ENCODE data around the gene EPM2AIP1.
A peak's percentile ranks its signal among the peaks of the same experiment; 100 is the strongest.

The EPM2AIP1 gene

GRCh38 chr3:37031096-37031682, 38.3 kb upstream of the EPM2AIP1 start:
- DNase-seq (ENCODE audit: low read depth) = peak; percentile 55
- TF ChIP-seq, protein P1, sequence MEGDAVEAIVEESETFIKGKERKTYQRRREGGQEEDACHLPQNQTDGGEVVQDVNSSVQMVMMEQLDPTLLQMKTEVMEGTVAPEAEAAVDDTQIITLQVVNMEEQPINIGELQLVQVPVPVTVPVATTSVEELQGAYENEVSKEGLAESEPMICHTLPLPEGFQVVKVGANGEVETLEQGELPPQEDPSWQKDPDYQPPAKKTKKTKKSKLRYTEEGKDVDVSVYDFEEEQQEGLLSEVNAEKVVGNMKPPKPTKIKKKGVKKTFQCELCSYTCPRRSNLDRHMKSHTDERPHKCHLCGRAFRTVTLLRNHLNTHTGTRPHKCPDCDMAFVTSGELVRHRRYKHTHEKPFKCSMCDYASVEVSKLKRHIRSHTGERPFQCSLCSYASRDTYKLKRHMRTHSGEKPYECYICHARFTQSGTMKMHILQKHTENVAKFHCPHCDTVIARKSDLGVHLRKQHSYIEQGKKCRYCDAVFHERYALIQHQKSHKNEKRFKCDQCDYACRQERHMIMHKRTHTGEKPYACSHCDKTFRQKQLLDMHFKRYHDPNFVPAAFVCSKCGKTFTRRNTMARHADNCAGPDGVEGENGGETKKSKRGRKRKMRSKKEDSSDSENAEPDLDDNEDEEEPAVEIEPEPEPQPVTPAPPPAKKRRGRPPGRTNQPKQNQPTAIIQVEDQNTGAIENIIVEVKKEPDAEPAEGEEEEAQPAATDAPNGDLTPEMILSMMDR (conservative IDR thresholded peaks at IDR 0.05; ENCODE audit: low read depth, low read length) = no peak
- H3K4me3 ChIP-seq (ENCODE audit: low read depth, low read length) = no peak overlapping the region

GRCh38 chr3:37030588-37030987, 37.7 kb upstream of the EPM2AIP1 start:
- no peak for DNase-seq (ENCODE audit: low read depth)
- TF ChIP-seq, protein P1 (conservative IDR thresholded peaks at IDR 0.05; ENCODE audit: low read depth, low read length) = no peak

GRCh38 chr3:37029516-37030163, 36.7 kb upstream of the EPM2AIP1 start:
- TF ChIP-seq, protein P1 (conservative IDR thresholded peaks at IDR 0.05; ENCODE audit: low read depth, low read length) = no peak
- DNase-seq (ENCODE audit: low read depth) = no peak
- H3K4me3 ChIP-seq (ENCODE audit: low read depth, low read length) = no peak overlapping the region

More at GRCh38 chr3:37030588-37030987, 37.7 kb upstream of the EPM2AIP1 start:
- H3K4me3 ChIP-seq (ENCODE audit: low read depth, low read length) = no peak overlapping the region

GRCh38 chr3:37029111-37029510, 36.2 kb upstream of the EPM2AIP1 start:
- no peak overlapping the region for H3K4me3 ChIP-seq (ENCODE audit: low read depth, low read length)
- TF ChIP-seq, protein P1 (conservative IDR thresholded peaks at IDR 0.05; ENCODE audit: low read depth, low read length) = no peak
- DNase-seq (ENCODE audit: low read depth) = peak; percentile 22

- no peak overlapping the region for H3K4me3 ChIP-seq (ENCODE audit: low read depth, low read length)
- DNase-seq (ENCODE audit: low read depth) = peak; percentile 58
- TF ChIP-seq, protein P1 (conservative IDR thresholded peaks at IDR 0.05; ENCODE audit: low read depth, low read length) = no peak
Observed at GRCh38 chr3:37028329-37028728, 35.4 kb upstream of the EPM2AIP1 start.

DNA sequence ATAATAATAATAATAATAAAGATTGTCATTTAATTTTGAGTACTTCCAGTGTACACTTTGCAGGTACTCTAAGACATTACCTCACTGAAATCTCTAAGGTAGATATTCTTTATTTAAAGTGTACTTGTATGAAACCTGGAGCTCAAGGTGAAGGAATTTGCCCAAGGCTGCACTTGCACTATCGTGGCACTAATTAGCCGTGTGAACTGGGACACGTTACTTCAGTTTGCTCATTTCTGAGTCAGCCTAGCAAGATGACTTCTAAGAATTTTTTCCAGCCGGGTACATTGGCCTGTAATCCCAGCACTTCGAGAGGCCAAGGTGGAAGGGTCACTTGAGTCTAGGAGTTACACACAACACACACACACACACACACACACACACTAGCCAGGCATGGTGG, 33.9 kb upstream of the EPM2AIP1 start:
- TF ChIP-seq, protein P1 (conservative IDR thresholded peaks at IDR 0.05; ENCODE audit: low read depth, low read length) = no peak
- no peak for DNase-seq (ENCODE audit: low read depth)
- no peak overlapping the region for H3K4me3 ChIP-seq (ENCODE audit: low read depth, low read length)

Data from choroid plexus epithelial cell (primary cell).